K562 (cell line): ENCODE results near the gene HES4. TPM values are rescaled to one million over a fixed set of nuclear protein-coding genes. Genes with fewer than 3 reads are reported as not detected.

Experiments
- ARNT ChIP-seq, 2 experiments: fragments of 450-650 bp; IDR thresholded peaks; 2 replicates each; pipeline ENCODE4 v1.6.1; 2016; ENCODE audit warnings: mild to moderate bottlenecking in 1 of 2
- CXXC5 ChIP-seq: fragments of 250-450 bp; sonication (Bioruptor Pico); IDR thresholded peaks from 2 replicates; pipeline ENCODE4 v1.8.0; 2022; ENCODE audit warnings: inconsistent platforms, mild to moderate bottlenecking, moderate library complexity
- DACH1 ChIP-seq: fragments of 450-650 bp; IDR thresholded peaks from 2 replicates; pipeline ENCODE4 v1.6.1; 2018; ENCODE audit not compliant: partially characterized antibody
- E2F6 ChIP-seq, 2 experiments: IDR thresholded peaks; 2 replicates each; pipeline ENCODE4 v1.6.1; 2011; ENCODE audit warnings: borderline replicate concordance in 1 of 2, control low read depth in 1 of 2, low read depth in 1 of 2, low read length in 1 of 2, mild to moderate bottlenecking in 1 of 2, mixed read lengths in 1 of 2, moderate library complexity in 1 of 2; ENCODE audit not compliant: insufficient read depth in 1 of 2, insufficient read length in 1 of 2, poor library complexity in 1 of 2, severe bottlenecking in 1 of 2; ENCODE audit errors: extremely low read depth in 1 of 2
- MYNN ChIP-seq, 2 experiments: sonication (generic); formaldehyde crosslinking in 1 of 2; IDR thresholded peaks; 2 replicates each; pipeline versions ENCODE4 v1.5.0 to v1.6.1; 2016 to 2020; ENCODE audit warnings: antibody characterized with exemption in 1 of 2, missing genetic modification reagents in 1 of 2
- OTX1 ChIP-seq: fragments of 450-650 bp; formaldehyde crosslinking; IDR thresholded peaks from 2 replicates; pipeline ENCODE4 v1.4.0; 2022; ENCODE audit warnings: mild to moderate bottlenecking
- SP1 ChIP-seq: sonication (generic); formaldehyde crosslinking; IDR thresholded peaks from 2 replicates; pipeline ENCODE4 v1.8.1; 2022; ENCODE audit warnings: mild to moderate bottlenecking, missing genetic modification reagents
- TAF1 ChIP-seq: IDR thresholded peaks from 2 replicates; pipeline ENCODE4 v1.6.1; 2011; ENCODE audit warnings: mild to moderate bottlenecking, low read length, moderate library complexity; ENCODE audit not compliant: insufficient read depth, control insufficient read depth, severe bottlenecking; ENCODE audit errors: extremely low read depth
- THRA ChIP-seq: fragments of 450-650 bp; IDR thresholded peaks from 2 replicates; pipeline ENCODE4 v1.6.1; 2017; ENCODE audit warnings: mild to moderate bottlenecking, moderate library complexity
- ZNF217 ChIP-seq: sonication (generic); formaldehyde crosslinking; IDR thresholded peaks from 2 replicates; pipeline ENCODE4 v1.8.0; 2022; ENCODE audit warnings: mild to moderate bottlenecking, missing genetic modification reagents
- polyA plus RNA-seq, 8 experiments: library from polyadenylated mRNA; depleted of rRNA in 4 of 8; stranded (reverse) in 5 of 8; unstranded in 3 of 8; fragments of >200 nt; fragmentation: Nextera tagmentation in 2 of 8; fragmentation: Illumina TruSeq in 1 of 8; extraction: Ambion mirVana in 2 of 8; extraction: Trizol in 1 of 8; gene quantifications; 2 replicates each; pipeline versions ENCODE4 v1.2.1 to v1.2.3, GENCODE V29; 2011 to 2014; ENCODE audit warnings: inconsistent platforms in 1 of 8, missing spikeins in 1 of 8
- total RNA-seq, 7 experiments: library from RNA; depleted of rRNA in 6 of 7; stranded (reverse); fragments of >200 nt in 6 of 7; fragmentation: Illumina TruSeq in 2 of 7; extraction: Trizol in 2 of 7; gene quantifications; 2 replicates each; pipeline versions ENCODE4 v1.2.1 to v1.2.3, GENCODE V29; 2011 to 2021; ENCODE audit warnings: low replicate concordance in 1 of 7
- TF ChIP-seq, protein P1 (sequence below): fragments of 250-450 bp; sonication (Bioruptor Pico); IDR thresholded peaks from 2 replicates; pipeline ENCODE4 v1.4.0; 2020
- TF ChIP-seq, protein P2 (sequence below): sonication (generic); formaldehyde crosslinking; IDR thresholded peaks from 2 replicates; pipeline ENCODE4 v1.9.0; 2022; ENCODE audit warnings: mild to moderate bottlenecking, missing genetic modification reagents

The HES4 gene
- total and polyA plus RNA-seq, 9 of the 15 experiments (the other 6 are each of a cell fraction or from before 2014, with no cell fraction given), result 0.21 to 43.7 (median 5.3) TPM; not detected in 2

DNA sequence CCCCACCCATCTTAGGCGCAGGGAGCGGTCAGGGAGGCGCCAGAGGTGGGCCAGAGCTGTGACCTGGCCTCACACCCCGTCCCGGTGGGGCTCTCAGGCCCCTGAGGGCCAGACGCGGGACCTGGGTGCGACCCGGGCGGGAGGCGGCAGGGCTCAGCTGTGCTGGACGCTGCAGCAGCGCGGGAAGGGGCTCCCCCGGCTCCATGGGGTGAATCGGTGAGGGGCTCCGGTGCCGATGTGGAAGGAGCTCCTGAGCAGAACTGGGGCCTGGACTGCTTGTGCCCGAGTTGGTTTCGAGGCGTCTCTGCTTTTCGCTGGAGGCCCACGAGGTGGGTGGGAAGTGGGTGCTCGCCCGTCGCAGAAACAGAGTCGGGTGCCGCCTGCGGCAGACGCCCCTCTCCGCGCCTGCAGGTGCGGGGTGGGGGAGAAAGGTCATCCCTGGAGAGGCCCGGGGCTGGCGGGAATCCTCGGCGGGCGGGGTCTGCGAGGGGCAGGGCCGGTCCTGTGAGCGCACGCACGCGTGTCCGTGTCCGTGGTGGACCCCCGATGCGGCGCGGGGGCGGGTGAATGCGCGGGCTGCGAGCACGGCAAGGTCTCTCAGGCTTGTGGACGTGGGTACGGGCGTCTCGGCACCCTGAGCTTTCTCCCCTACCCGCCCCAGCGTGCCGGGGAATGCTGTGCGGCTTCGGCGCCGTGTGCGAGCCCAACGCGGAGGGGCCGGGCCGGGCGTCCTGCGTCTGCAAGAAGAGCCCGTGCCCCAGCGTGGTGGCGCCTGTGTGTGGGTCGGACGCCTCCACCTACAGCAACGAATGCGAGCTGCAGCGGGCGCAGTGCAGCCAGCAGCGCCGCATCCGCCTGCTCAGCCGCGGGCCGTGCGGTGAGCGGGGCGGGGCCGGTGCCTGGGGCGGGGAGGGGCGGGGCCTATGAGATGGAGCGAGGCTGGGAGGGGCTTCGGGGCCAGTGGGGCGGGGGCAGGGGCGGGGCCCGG, 40.4 kb upstream of the HES4 start (continued):
- TF ChIP-seq, protein P1, sequence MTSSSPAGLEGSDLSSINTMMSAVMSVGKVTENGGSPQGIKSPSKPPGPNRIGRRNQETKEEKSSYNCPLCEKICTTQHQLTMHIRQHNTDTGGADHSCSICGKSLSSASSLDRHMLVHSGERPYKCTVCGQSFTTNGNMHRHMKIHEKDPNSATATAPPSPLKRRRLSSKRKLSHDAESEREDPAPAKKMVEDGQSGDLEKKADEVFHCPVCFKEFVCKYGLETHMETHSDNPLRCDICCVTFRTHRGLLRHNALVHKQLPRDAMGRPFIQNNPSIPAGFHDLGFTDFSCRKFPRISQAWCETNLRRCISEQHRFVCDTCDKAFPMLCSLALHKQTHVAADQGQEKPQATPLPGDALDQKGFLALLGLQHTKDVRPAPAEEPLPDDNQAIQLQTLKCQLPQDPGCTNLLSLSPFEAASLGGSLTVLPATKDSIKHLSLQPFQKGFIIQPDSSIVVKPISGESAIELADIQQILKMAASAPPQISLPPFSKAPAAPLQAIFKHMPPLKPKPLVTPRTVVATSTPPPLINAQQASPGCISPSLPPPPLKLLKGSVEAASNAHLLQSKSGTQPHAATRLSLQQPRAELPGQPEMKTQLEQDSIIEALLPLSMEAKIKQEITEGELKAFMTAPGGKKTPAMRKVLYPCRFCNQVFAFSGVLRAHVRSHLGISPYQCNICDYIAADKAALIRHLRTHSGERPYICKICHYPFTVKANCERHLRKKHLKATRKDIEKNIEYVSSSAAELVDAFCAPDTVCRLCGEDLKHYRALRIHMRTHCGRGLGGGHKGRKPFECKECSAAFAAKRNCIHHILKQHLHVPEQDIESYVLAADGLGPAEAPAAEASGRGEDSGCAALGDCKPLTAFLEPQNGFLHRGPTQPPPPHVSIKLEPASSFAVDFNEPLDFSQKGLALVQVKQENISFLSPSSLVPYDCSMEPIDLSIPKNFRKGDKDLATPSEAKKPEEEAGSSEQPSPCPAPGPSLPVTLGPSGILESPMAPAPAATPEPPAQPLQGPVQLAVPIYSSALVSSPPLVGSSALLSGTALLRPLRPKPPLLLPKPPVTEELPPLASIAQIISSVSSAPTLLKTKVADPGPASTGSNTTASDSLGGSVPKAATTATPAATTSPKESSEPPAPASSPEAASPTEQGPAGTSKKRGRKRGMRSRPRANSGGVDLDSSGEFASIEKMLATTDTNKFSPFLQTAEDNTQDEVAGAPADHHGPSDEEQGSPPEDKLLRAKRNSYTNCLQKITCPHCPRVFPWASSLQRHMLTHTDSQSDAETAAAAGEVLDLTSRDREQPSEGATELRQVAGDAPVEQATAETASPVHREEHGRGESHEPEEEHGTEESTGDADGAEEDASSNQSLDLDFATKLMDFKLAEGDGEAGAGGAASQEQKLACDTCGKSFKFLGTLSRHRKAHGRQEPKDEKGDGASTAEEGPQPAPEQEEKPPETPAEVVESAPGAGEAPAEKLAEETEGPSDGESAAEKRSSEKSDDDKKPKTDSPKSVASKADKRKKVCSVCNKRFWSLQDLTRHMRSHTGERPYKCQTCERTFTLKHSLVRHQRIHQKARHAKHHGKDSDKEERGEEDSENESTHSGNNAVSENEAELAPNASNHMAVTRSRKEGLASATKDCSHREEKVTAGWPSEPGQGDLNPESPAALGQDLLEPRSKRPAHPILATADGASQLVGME (CRISPR knock-in tag), result 0 out of 2 replicates have a peak, but pooled peaks have one; percentile 51
- TF ChIP-seq, protein P2, sequence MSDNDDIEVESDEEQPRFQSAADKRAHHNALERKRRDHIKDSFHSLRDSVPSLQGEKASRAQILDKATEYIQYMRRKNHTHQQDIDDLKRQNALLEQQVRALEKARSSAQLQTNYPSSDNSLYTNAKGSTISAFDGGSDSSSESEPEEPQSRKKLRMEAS (CRISPR knock-in tag), result peak; percentile 80
- TF ChIP-seq TAF1 (no peak), DACH1 (no peak), CXXC5 (CRISPR knock-in tag) (peak; percentile 87), MYNN (IDR thresholded peaks at IDR 0.05) (peak; percentile 53; the same call in 1 of the 2 replicates), MYNN (CRISPR knock-in tag; IDR thresholded peaks at IDR 0.05) (no peak), E2F6 (IDR thresholded peaks at IDR 0.05; ENCODE audit: borderline replicate concordance in 1 of 2, extremely low read depth in 1 of 2, insufficient read depth in 1 of 2, insufficient read length in 1 of 2, low read depth in 1 of 2, low read length in 1 of 2, poor library complexity in 1 of 2, severe bottlenecking in 1 of 2) (peak in 1 of 2 experiments; percentile 69), OTX1 (CRISPR knock-in tag) (no peak), ARNT (IDR thresholded peaks at IDR 0.05) (no peak), THRA (no peak), ZNF217 (CRISPR knock-in tag) (no peak), SP1 (CRISPR knock-in tag) (peak; percentile 58)
- TF ChIP-seq, all 486 proteins: peak for 62
